ENCODE measurements around the gene ATG9B. TPM values are rescaled to one million over a fixed set of nuclear protein-coding genes. Genes with fewer than 3 reads are reported as not detected.
A peak's percentile ranks its signal among the peaks of the same experiment; 100 is the strongest.

The ATG9B gene
- total RNA-seq, 4 donors from 2014 or later, result 27.0 to 195 (median 122) TPM

DNA sequence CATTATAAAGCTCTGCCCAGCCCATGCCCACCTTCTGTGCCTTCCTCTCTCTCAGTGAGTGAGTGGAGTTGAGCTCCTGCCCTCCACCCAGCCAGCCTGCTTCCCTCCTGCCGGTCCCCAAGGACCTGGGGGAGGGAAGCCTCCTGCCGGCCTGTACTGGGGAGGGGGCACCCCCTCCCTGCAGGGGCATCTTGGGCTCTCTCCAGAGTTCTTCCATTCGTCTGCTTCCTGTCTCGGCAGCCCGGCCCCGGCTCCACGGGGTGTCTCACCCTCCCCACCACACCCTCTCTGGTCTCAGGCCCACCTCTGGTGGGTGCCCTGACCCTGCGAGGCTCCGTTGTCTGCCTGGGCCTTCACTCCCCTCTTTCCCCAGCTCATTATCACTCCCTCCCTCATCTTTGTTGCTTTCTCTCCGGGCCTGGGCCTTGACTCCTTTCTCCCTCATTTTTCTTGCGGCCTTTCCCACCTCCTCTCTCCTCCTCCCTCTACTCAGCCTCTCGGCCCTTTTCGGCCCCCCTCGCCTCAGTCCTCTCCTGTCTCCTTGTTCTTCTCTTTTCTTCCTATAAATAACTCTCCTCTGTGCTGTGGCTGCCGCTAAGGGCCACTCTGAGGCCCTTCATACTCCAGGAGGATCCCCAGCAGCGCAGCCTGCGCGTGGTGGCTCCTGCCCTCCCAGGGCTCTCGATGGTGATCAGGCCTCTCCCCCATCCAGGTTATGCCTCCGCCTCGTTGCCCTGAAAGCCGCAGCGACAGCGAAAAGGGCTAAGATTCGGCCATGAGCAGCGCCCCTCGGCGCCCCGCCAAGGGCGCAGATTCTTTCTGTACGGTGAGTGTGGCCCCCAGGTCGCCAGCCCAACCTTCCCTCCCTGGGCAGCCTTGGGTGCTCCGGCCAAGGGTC, 37.2 kb upstream of the ATG9B start:
- WGBS, result 65% methylated on average over 25 of the region's 33 CpGs

DNA sequence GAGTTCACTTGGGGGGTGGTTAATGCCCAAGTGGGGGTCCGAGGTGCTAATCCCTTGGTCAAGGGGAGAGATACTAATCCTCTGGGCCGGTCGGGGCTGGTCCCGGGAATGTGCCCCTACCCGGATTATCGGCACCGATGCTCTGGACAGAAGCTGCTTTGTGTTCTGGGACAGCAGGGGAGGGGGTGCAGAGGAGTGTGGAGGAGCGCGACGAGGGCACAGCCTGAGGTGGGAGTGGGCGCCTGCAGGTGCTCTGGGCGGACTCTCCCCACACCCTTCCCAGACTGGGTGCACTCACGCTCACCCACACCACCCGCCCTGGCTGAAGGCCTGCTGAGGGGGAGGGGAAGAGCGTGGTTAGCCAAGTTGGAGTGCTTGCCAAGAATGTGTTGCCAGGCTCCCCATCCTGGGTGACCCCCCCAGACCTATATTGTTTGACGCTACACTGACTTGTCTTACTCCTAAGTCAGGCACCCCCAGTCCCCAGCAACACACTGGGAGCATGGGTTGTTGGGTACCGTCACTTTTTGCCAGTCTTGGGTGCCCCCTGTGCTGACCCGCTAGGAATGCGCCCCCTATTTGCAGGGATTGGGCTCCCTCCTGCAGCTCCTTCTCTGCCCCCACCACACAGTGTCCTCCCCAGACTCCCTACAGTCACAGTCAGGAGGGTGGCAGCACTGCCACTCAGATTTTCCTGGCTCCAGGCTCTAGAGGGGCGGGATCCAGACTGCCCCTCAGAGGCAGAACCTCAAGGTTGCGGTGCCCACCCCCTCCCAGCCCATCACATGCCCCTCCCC, 36.3 kb upstream of the ATG9B start:
- Histone ChIP-seq H3K27ac (peak overlapping the region; percentile 54), H3K4me1 (peaks cover 65% of the 10 kb centered on the region), H3K9me3 (no peaks in the 10 kb centered on the region), H3K36me3 (peaks cover 27% of the 10 kb centered on the region), H3K27me3 (no peaks in the 10 kb centered on the region), H3K4me3 (peak overlapping the region; percentile 76)
- TF ChIP-seq POLR2AphosphoS5 (IDR thresholded peaks at IDR 0.05) (no peak), POLR2A (IDR thresholded peaks at IDR 0.05) (no peak), CTCF (IDR thresholded peaks at IDR 0.05) (no peak), EP300 (IDR thresholded peaks at IDR 0.05) (no peak)
- no peak for DNase-seq (ENCODE audit: low spot score in 2 of 2)
- WGBS, result 11% methylated on average over 20 of the region's 21 CpGs

More for the DNA sequence above, 37.2 kb upstream of the ATG9B start:
- TF ChIP-seq POLR2AphosphoS5 (IDR thresholded peaks at IDR 0.05), result no peak
- TF ChIP-seq CTCF (IDR thresholded peaks at IDR 0.05), result no peak
- no peak for TF ChIP-seq EP300 (IDR thresholded peaks at IDR 0.05)
- no peak for TF ChIP-seq POLR2A (IDR thresholded peaks at IDR 0.05)
- peak overlapping the region; percentile 54 for H3K27ac ChIP-seq
- no peaks in the 10 kb centered on the region for H3K27me3 ChIP-seq
- peaks cover 35% of the 10 kb centered on the region for H3K36me3 ChIP-seq
- H3K4me3 ChIP-seq, result peak overlapping the region; percentile 76
- no peak for DNase-seq (ENCODE audit: low spot score in 2 of 2)
- H3K9me3 ChIP-seq, result no peaks in the 10 kb centered on the region
- H3K4me1 ChIP-seq, result peaks cover 64% of the 10 kb centered on the region

DNA sequence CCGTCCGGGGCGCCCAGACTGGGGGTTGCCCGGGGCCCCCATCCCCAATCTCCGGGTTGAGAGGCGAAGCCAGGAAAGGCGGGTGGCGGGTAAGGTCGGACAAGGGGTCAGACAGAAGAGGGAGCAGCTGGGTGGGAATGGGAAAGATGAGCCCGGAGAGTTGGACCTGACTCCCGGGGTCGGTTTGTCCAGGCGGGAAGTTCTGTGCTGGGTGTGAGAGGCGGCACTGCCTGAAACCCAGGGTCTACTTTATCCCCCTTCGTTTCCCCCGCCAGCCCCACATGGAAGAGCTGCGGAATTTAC, 35.8 kb upstream of the ATG9B start:
- H3K4me1 ChIP-seq, result peaks cover 65% of the 10 kb centered on the region
- peaks cover 21% of the 10 kb centered on the region for H3K36me3 ChIP-seq
- WGBS, result 0% methylated on average over 11 of the region's 17 CpGs
- H3K4me3 ChIP-seq, result peak overlapping the region; percentile 76
- H3K9me3 ChIP-seq, result no peaks in the 10 kb centered on the region
- peak overlapping the region; percentile 92 for H3K27ac ChIP-seq
- no peaks in the 10 kb centered on the region for H3K27me3 ChIP-seq
- TF ChIP-seq EP300 (IDR thresholded peaks at IDR 0.05) (no peak), POLR2A (IDR thresholded peaks at IDR 0.05) (no peak), CTCF (IDR thresholded peaks at IDR 0.05) (no peak), POLR2AphosphoS5 (IDR thresholded peaks at IDR 0.05) (no peak)
- DNase-seq (ENCODE audit: low spot score in 2 of 2), result no peak

DNA sequence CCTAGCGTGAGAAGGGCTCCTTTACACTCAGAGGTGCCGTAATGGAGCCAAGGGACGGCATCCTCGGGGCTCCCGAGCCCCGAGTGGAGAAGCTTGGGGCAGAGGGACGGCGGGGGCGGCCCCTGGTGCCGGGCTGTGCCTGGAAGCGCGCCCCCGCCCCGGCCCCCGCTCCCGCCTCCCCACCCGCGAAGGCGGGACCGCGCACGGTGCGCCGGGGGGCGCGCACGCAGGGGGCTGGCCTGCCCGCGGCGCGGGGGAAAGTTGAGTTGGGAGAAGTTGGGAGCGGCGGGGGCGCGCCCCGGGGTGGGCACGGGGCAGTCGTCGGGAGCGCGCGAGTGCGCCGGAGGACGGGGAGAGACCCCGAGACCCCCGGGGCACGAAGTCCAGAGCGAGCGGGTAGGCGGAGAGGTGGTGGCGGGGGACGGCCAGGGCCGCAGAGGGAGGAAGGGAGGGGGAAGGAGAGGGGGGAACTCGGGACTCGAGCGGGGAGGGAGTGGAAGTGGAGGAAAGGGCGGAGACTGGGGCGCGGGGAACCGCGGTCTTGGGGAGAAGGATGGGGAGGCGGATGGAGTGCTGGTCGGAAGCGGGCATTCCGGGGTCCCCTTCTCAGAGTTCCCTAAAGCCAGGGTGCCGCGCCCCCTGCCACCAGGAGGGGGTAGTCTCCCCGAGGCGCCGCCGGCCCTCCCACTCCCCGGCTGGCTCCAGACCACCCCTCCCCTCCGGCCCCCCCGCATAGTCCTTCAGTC, 35.2 kb upstream of the ATG9B start, which contains the start of gene SLC4A2:
Gene SLC4A2 (plus strand): TSS at position 223 of the 746 bp plus-strand sequence. CDS start 2,399 bp downstream, outside the sequence.
- under 1% methylated on average over 25 of the region's 75 CpGs for WGBS
- Histone ChIP-seq H3K27ac (peak within 1 kb of the TSS; percentile 92), H3K36me3 (peaks cover 16% of the 10 kb centered on the region), H3K27me3 (no peaks in the 10 kb centered on the region), H3K4me1 (peaks cover 65% of the 10 kb centered on the region), H3K4me3 (peak within 1 kb of the TSS; percentile 76), H3K9me3 (no peaks in the 10 kb centered on the region)
- TF ChIP-seq CTCF (IDR thresholded peaks at IDR 0.05) (peak in 1 of 2 donors; percentile 47), POLR2A (IDR thresholded peaks at IDR 0.05) (no peak)
- DNase-seq (ENCODE audit: low spot score in 2 of 2), result peak; percentile 90 to 91

Measured in suprapubic skin (tissue), 4 donors.